Fibroblast of skin of right biceps (primary cell): ENCODE measurements around the gene PTH1R.

Experiments
- DNase-seq: peaks from one replicate; pipeline ENCODE4 v3.0.0-alpha.2; 2013

Gene PTH1R

GRCh38 chr3:46917257-46917656 is 39.7 kb downstream of the PTH1R start:
- no peak for DNase-seq

- DNase-seq, result no peak
Measured at GRCh38 chr3:46918202-46918601, 40.7 kb downstream of the PTH1R start.

- DNase-seq, result no peak
Measured at GRCh38 chr3:46918634-46919033, 41.1 kb downstream of the PTH1R start.

GRCh38 chr3:46921041-46921440 is 43.5 kb downstream of the PTH1R start:
- no peak for DNase-seq

- DNase-seq, result no peak
Measured at GRCh38 chr3:46921871-46922271, 44.4 kb downstream of the PTH1R start.

GRCh38 chr3:46922426-46922825 is 44.9 kb downstream of the PTH1R start:
- no peak for DNase-seq

- DNase-seq, result no peak
Measured at GRCh38 chr3:46922871-46923558, 45.5 kb downstream of the PTH1R start.

GRCh38 chr3:46923559-46924350 is 46.2 kb downstream of the PTH1R start:
- DNase-seq, result peak; percentile 35

- DNase-seq, result no peak
Measured at GRCh38 chr3:46924921-46925584, 47.5 kb downstream of the PTH1R start.

- no peak for DNase-seq
Measured at GRCh38 chr3:46925585-46925934, 48.0 kb downstream of the PTH1R start.

GRCh38 chr3:46926039-46926438 is 48.5 kb downstream of the PTH1R start:
- DNase-seq, result no peak

GRCh38 chr3:46926447-46926846 is 48.9 kb downstream of the PTH1R start:
- DNase-seq, result no peak

- no peak for DNase-seq
Measured at GRCh38 chr3:46926871-46927717, 49.6 kb downstream of the PTH1R start.

- DNase-seq, result no peak
Measured at GRCh38 chr3:46927718-46928073, 50.2 kb downstream of the PTH1R start.

- DNase-seq, result no peak
Measured at GRCh38 chr3:46928282-46928681, 50.8 kb downstream of the PTH1R start.

- no peak for DNase-seq
Measured at GRCh38 chr3:46929324-46929723, 51.8 kb downstream of the PTH1R start.

- DNase-seq, result no peak
Measured at GRCh38 chr3:46930166-46930944, 52.8 kb downstream of the PTH1R start.

- no peak for DNase-seq
Measured at GRCh38 chr3:46930945-46931403, 53.5 kb downstream of the PTH1R start.

GRCh38 chr3:46931631-46932331 is 54.3 kb downstream of the PTH1R start:
- DNase-seq, result no peak

- DNase-seq, result no peak
Measured at GRCh38 chr3:46932455-46933225, 55.1 kb downstream of the PTH1R start.

- DNase-seq, result no peak
Measured at GRCh38 chr3:46933261-46933660, 55.7 kb downstream of the PTH1R start.
